K562 (cell line): ENCODE results near the gene SLC20A1.

Experiments used
- BDP1 ChIP-seq: IDR thresholded peaks from 3 replicates; pipeline ENCODE4 v1.6.1; 2011; ENCODE audit not compliant: insufficient read length, insufficient read depth
- BHLHE40 ChIP-seq: IDR thresholded peaks from 2 replicates; pipeline ENCODE4 v1.6.1; 2011; ENCODE audit warnings: low read length, improper control_type of control experiment
- DPF2 ChIP-seq: fragments of 450-650 bp; IDR thresholded peaks from 2 replicates; pipeline ENCODE4 v1.6.1; 2016
- EP300 ChIP-seq: IDR thresholded peaks from 2 replicates; pipeline ENCODE4 v1.6.1; 2012; ENCODE audit warnings: low read length, improper control_type of control experiment
- EZH2 ChIP-seq: IDR thresholded peaks from 2 replicates; pipeline ENCODE4 v1.6.1; 2012; ENCODE audit warnings: low read depth, mild to moderate bottlenecking, inconsistent platforms, low read length, borderline replicate concordance
- GABPB2 ChIP-seq: fragments of 250-450 bp; sonication (Bioruptor Pico); conservative IDR thresholded peaks from 2 replicates; pipeline ENCODE4 v1.5.1; 2021; ENCODE audit warnings: mild to moderate bottlenecking
- POLR2A ChIP-seq: fragments of 450-650 bp; conservative IDR thresholded peaks from 2 replicates; pipeline ENCODE4 v1.6.1; 2016
- ZNF24 ChIP-seq: fragments of 450-650 bp; IDR thresholded peaks from 2 replicates; pipeline ENCODE4 v1.6.1; 2016
- ZNF707 ChIP-seq: fragments of 250-450 bp; sonication (Bioruptor Pico); conservative IDR thresholded peaks from 2 replicates; pipeline ENCODE4 v1.8.0; 2022; ENCODE audit warnings: inconsistent platforms, mild to moderate bottlenecking, moderate library complexity
- TF ChIP-seq, protein P1 (sequence below): fragments of 450-650 bp; formaldehyde crosslinking; IDR thresholded peaks from 2 replicates; pipeline ENCODE4 v1.4.0; 2020; ENCODE audit warnings: mild to moderate bottlenecking
- TF ChIP-seq, protein P2 (sequence below), 3 experiments: IDR thresholded peaks in 2 of 3; conservative IDR thresholded peaks in 1 of 3; 2 replicates each; pipeline ENCODE4 v1.5.1; 2011 to 2012; ENCODE audit warnings: low read length in 3 of 3, mild to moderate bottlenecking in 3 of 3, control low read depth in 2 of 3, improper control_type of control experiment in 1 of 3, inconsistent platforms in 1 of 3, low read depth in 1 of 3, mixed read lengths in 1 of 3, moderate library complexity in 1 of 3; ENCODE audit not compliant: insufficient read depth in 2 of 3

DNA sequence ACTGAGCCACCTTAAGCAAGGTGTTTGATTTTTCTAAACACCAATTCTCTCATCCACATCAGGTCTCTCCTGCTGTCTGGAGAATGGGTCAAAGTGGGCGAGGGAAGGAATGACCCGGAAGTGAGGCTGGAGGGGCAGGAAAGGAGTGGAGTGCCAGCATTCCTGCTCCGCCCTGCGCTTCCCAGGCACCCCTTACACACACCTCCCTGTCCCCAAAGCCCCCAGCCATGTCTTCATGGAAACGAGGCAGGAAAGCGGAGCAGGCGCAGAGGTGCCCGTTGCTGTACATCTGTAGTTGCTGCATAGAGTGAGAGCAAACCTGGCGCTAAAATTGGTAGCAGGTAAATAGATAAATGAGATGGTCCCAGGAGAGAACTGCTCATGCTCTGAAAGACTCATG is 47.9 kb downstream of the SLC20A1 start:
- TF ChIP-seq, protein P1, sequence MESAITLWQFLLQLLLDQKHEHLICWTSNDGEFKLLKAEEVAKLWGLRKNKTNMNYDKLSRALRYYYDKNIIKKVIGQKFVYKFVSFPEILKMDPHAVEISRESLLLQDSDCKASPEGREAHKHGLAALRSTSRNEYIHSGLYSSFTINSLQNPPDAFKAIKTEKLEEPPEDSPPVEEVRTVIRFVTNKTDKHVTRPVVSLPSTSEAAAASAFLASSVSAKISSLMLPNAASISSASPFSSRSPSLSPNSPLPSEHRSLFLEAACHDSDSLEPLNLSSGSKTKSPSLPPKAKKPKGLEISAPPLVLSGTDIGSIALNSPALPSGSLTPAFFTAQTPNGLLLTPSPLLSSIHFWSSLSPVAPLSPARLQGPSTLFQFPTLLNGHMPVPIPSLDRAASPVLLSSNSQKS (CRISPR knock-in tag), result no peak
- no peak for TF ChIP-seq BDP1
- TF ChIP-seq DPF2, result no peak
- no peak for TF ChIP-seq EP300
- TF ChIP-seq ZNF24, result no peak
- no peak for TF ChIP-seq BHLHE40
- no peak for TF ChIP-seq GABPB2 (CRISPR knock-in tag)
- TF ChIP-seq, protein P2, sequence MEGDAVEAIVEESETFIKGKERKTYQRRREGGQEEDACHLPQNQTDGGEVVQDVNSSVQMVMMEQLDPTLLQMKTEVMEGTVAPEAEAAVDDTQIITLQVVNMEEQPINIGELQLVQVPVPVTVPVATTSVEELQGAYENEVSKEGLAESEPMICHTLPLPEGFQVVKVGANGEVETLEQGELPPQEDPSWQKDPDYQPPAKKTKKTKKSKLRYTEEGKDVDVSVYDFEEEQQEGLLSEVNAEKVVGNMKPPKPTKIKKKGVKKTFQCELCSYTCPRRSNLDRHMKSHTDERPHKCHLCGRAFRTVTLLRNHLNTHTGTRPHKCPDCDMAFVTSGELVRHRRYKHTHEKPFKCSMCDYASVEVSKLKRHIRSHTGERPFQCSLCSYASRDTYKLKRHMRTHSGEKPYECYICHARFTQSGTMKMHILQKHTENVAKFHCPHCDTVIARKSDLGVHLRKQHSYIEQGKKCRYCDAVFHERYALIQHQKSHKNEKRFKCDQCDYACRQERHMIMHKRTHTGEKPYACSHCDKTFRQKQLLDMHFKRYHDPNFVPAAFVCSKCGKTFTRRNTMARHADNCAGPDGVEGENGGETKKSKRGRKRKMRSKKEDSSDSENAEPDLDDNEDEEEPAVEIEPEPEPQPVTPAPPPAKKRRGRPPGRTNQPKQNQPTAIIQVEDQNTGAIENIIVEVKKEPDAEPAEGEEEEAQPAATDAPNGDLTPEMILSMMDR (IDR thresholded peaks at IDR 0.05 in 2 of 3, conservative IDR thresholded peaks at IDR 0.05 in 1 of 3; ENCODE audit: insufficient read depth in 2 of 3, low read depth in 1 of 3, low read length in 3 of 3), result no peak
- TF ChIP-seq EZH2, result no peak
- no peak for TF ChIP-seq POLR2A
- no peak for TF ChIP-seq ZNF707
